ENCODE measurements around the gene PRKCZ. TPM values are rescaled to one million over a fixed set of nuclear protein-coding genes. Genes with fewer than 3 reads are reported as not detected.

Gene PRKCZ
- total RNA-seq, 1 experiment from 2014 or later: 45.9 TPM

GRCh38 chr1:2141025-2141424, 90.8 kb downstream of the PRKCZ start:
- no TSS peak for BruUV-seq (replicated peaks)
- no peaks in the 10 kb centered on the region for H3K27me3 ChIP-seq (replicated peaks; ENCODE audit: control insufficient read depth, insufficient read depth, low read length)
- no peak overlapping the region for H3K4me3 ChIP-seq (ENCODE audit: low read depth, low read length)
- DNase-seq: no peak
- H3K9me3 ChIP-seq: no peaks in the 10 kb centered on the region
- TF ChIP-seq, protein P1, sequence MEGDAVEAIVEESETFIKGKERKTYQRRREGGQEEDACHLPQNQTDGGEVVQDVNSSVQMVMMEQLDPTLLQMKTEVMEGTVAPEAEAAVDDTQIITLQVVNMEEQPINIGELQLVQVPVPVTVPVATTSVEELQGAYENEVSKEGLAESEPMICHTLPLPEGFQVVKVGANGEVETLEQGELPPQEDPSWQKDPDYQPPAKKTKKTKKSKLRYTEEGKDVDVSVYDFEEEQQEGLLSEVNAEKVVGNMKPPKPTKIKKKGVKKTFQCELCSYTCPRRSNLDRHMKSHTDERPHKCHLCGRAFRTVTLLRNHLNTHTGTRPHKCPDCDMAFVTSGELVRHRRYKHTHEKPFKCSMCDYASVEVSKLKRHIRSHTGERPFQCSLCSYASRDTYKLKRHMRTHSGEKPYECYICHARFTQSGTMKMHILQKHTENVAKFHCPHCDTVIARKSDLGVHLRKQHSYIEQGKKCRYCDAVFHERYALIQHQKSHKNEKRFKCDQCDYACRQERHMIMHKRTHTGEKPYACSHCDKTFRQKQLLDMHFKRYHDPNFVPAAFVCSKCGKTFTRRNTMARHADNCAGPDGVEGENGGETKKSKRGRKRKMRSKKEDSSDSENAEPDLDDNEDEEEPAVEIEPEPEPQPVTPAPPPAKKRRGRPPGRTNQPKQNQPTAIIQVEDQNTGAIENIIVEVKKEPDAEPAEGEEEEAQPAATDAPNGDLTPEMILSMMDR (IDR thresholded peaks at IDR 0.05; ENCODE audit: insufficient read depth in 1 of 2, low read depth in 1 of 2, low read length in 1 of 2, severe bottlenecking in 1 of 2, unreplicated experiment in 1 of 2): no peak
- H3K27ac Mint-ChIP-seq (ENCODE audit: unreplicated experiment): no peak overlapping the region
- H3K36me3 Mint-ChIP-seq (ENCODE audit: insufficient read depth, unreplicated experiment): peaks cover 33% of the 10 kb centered on the region
- H3K4me1 ChIP-seq: peaks cover 26% of the 10 kb centered on the region
- peaks cover 13% of the 10 kb centered on the region for H3K4me1 Mint-ChIP-seq (ENCODE audit: low read depth, unreplicated experiment)
- ChIA-PET CTCF (no interaction called here), POLR2A (no interaction called here)
- H3K9me3 Mint-ChIP-seq (ENCODE audit: unreplicated experiment): no peaks in the 10 kb centered on the region
- H3K27me3 Mint-ChIP-seq (ENCODE audit: insufficient read depth, unreplicated experiment): no peaks in the 10 kb centered on the region
- intact Hi-C loops (cut with micrococcal nuclease; ENCODE audit: unreplicated experiment): no loop called here
- H3K36me3 ChIP-seq (ENCODE audit: control insufficient read depth, insufficient read depth, low read length): no peaks in the 10 kb centered on the region
- H3K4me3 Mint-ChIP-seq (ENCODE audit: unreplicated experiment): no peak overlapping the region

GRCh38 chr1:2143814-2144500, 93.7 kb downstream of the PRKCZ start:
- POLR2A ChIA-PET: no interaction called here
- Mint-ChIP-seq H3K36me3 (ENCODE audit: insufficient read depth, unreplicated experiment) (peaks cover 15% of the 10 kb centered on the region), H3K9me3 (ENCODE audit: unreplicated experiment) (no peaks in the 10 kb centered on the region), H3K4me3 (ENCODE audit: unreplicated experiment) (no peak overlapping the region), H3K4me1 (ENCODE audit: low read depth, unreplicated experiment) (no peaks in the 10 kb centered on the region), H3K27me3 (ENCODE audit: insufficient read depth, unreplicated experiment) (no peaks in the 10 kb centered on the region), H3K27ac (ENCODE audit: unreplicated experiment) (no peak overlapping the region)
- intact Hi-C loops (cut with micrococcal nuclease; ENCODE audit: unreplicated experiment): no loop called here
- Histone ChIP-seq H3K27me3 (replicated peaks; ENCODE audit: control insufficient read depth, insufficient read depth, low read length) (no peaks in the 10 kb centered on the region), H3K9me3 (no peaks in the 10 kb centered on the region), H3K4me1 (no peaks in the 10 kb centered on the region), H3K4me3 (ENCODE audit: low read depth, low read length) (no peak overlapping the region), H3K36me3 (ENCODE audit: control insufficient read depth, insufficient read depth, low read length) (no peaks in the 10 kb centered on the region; the same call in none of the 2 replicates)
- no TSS peak for BruUV-seq (replicated peaks)
- CTCF ChIA-PET: no interaction called here
- TF ChIP-seq, protein P1 (IDR thresholded peaks at IDR 0.05; ENCODE audit: insufficient read depth in 1 of 2, low read depth in 1 of 2, low read length in 1 of 2, severe bottlenecking in 1 of 2, unreplicated experiment in 1 of 2): no peak
- no peak for DNase-seq

- Histone ChIP-seq H3K27me3 (replicated peaks; ENCODE audit: control insufficient read depth, insufficient read depth, low read length) (no peaks in the 10 kb centered on the region), H3K9me3 (no peaks in the 10 kb centered on the region), H3K4me3 (ENCODE audit: low read depth, low read length) (no peak overlapping the region), H3K4me1 (no peaks in the 10 kb centered on the region), H3K36me3 (ENCODE audit: control insufficient read depth, insufficient read depth, low read length) (no peaks in the 10 kb centered on the region; the same call in none of the 2 replicates)
- BruUV-seq (replicated peaks): no TSS peak
- no peak for DNase-seq
- H3K27me3 Mint-ChIP-seq (ENCODE audit: insufficient read depth, unreplicated experiment): no peaks in the 10 kb centered on the region
- POLR2A ChIA-PET: no interaction called here
- no peak overlapping the region for H3K4me3 Mint-ChIP-seq (ENCODE audit: unreplicated experiment)
- H3K27ac Mint-ChIP-seq (ENCODE audit: unreplicated experiment): no peak overlapping the region
- H3K4me1 Mint-ChIP-seq (ENCODE audit: low read depth, unreplicated experiment): no peaks in the 10 kb centered on the region
- intact Hi-C loops (cut with micrococcal nuclease; ENCODE audit: unreplicated experiment): no loop called here
- H3K36me3 Mint-ChIP-seq (ENCODE audit: insufficient read depth, unreplicated experiment): peaks cover 9% of the 10 kb centered on the region
- H3K9me3 Mint-ChIP-seq (ENCODE audit: unreplicated experiment): no peaks in the 10 kb centered on the region
- CTCF ChIA-PET: no interaction called here
- TF ChIP-seq, protein P1 (IDR thresholded peaks at IDR 0.05; ENCODE audit: insufficient read depth in 1 of 2, low read depth in 1 of 2, low read length in 1 of 2, severe bottlenecking in 1 of 2, unreplicated experiment in 1 of 2): no peak
Measured at GRCh38 chr1:2144501-2145090, 94.4 kb downstream of the PRKCZ start.
